ENCODE results near the gene CCDC92.

DNA sequence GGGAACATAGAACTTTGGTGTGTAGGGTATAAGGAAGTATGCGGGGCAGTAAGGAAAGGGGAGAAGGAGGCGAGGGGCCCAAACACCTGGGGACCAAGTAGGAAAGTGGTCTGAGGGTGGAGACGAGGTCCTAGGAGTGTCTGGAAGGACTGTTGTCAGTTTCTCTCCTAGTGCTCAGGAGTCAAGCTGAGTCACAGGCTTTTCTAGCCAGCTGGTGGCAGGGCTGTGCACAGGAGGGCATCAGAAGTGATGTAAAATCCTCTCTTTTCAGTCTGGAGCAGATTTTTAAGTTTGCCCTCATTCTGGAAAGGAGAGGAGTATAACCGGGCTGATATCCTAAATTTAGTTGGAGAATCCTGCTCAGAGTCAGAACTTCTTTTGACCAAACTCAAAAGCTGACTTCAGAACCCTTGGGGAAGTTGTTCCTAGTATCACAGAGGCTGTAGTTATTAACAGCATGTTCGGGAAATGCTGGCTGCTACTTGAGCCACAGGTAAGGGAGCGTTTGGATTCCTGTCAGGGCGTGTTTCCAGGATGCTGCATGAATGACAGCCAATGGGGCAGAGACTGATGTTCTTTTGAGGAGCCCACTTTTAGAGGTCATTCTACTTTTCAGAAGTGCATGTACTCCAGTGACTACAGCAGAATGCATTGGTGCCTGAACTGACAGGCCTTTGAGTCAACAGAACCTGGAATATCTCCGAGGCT, 19.6 kb upstream of the CCDC92 start:
- TF ChIP-seq EZH2 (IDR thresholded peaks at IDR 0.05), result no peak
- TF ChIP-seq POLR2AphosphoS5 (IDR thresholded peaks at IDR 0.05; ENCODE audit: borderline replicate concordance, low read depth, low read length), result no peak

All from SK-N-MC (cell line).